Epidermal melanocyte (primary cell): ENCODE measurements around the gene LRP5.
"Not testable (repeated sequence)": the region's sequence is repeated elsewhere in the genome, so short reads cannot be mapped to it uniquely, and the experiment has no call there.

Experiments
- DNase-seq: peaks from one replicate; pipeline ENCODE4 v3.0.0; 2011; ENCODE audit warnings: low spot score; ENCODE audit not compliant: insufficient read length

The LRP5 gene

GRCh38 chr11:68416070-68416578 is 103.7 kb downstream of the LRP5 start:
- DNase-seq: no peak

DNA sequence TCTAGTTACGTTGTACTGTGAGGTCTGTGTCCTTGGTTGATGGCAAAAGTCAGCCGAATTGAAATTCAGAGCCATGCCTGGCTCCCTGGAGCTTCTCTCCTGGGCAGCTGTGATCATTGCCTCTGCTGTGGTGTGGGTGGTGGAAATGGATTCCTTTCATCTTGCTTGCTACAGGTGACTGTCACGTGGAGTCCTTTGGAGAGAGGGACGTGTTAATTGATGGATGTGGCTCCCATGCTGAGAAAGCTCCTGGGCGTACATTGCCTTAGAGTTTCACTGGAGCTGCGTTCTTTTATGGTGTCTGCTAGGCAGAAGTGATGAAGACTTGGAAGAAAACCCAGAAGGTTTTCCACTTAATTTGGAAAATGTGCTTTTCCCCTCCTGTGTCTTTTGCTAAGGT is 106.3 kb downstream of the LRP5 start:
- no peak for DNase-seq

DNA sequence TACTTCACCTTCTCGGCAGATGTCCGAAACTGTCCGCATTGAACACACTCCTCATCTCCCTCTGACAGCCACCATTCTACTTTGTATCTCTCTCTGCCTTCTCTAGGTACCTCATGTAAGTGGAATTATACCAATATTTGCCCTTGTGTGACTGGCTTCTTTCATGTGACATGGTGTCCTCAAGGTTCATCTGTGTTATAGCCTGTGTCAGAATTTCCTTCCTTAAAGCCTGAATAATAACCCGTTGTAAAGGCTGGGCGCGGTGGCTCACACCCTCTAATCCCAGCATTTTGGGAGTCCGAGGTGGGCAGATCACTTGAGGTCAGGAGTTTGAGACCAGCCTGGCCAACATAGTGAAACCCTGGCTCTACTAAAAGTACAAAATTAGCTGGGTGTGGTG is 107.8 kb downstream of the LRP5 start:
- DNase-seq: no peak

DNA sequence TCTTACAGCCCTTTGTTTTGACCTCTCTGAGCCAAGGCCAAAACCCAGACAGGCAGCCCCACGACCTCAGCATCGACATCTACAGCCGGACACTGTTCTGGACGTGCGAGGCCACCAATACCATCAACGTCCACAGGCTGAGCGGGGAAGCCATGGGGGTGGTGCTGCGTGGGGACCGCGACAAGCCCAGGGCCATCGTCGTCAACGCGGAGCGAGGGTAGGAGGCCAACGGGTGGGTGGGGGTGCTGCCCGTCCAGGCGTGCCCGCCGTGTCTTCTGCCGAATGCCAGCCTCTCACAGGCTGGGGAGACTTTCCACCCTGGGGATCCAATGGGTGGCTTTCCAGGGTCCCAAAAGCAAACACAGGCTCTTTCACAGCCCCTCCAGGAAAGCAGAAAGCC is 111.1 kb downstream of the LRP5 start:
- no peak for DNase-seq

DNA sequence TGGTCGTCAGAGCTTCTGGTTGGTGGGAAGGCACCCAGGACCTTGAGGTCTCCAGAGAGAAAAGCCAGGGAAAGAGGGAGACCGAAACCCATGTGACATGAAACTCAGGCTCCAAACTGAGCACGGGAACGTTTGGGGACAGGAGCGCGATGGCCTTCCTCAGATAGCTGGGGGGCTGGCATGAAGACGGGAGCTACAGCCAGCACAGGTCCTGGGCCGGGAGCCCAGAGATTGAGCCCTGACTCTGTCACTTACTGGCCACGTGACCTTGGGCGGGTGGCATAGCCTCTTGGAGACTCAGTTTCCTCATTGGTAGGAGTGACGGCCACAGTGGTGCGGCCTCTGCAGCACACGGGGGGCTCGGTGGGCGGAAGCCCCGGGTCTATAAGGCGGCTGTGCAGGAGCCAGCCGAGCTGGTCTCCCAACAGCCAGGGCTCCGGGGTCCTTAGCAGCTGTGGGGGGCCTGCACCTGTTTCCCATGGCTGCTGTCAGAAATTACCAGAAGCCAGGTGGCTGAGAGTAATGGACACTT is 111.8 kb downstream of the LRP5 start:
- no peak for DNase-seq

- no peak for DNase-seq
Observed at GRCh38 chr11:68424981-68425865, 112.8 kb downstream of the LRP5 start.

DNA sequence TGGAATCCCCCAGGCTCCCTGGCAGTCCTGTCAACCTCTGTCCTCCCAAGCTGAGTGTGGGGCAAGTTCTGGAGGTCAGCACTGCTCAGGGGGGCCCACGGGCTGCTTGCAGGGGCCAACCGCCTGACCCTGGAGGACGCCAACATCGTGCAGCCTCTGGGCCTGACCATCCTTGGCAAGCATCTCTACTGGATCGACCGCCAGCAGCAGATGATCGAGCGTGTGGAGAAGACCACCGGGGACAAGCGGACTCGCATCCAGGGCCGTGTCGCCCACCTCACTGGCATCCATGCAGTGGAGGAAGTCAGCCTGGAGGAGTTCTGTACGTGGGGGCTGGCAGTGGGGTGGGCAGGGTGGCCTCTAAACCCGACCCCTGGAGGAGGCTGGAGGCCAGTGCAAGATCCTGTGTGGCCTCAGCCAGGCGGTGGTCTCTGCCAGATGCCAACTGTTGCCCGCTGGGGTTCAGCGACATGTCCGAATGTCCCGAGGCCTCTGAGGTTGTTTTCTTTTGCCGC is 113.5 kb downstream of the LRP5 start:
- no peak for DNase-seq

- no peak for DNase-seq
Observed at GRCh38 chr11:68429661-68430060, 117.3 kb downstream of the LRP5 start.

DNA sequence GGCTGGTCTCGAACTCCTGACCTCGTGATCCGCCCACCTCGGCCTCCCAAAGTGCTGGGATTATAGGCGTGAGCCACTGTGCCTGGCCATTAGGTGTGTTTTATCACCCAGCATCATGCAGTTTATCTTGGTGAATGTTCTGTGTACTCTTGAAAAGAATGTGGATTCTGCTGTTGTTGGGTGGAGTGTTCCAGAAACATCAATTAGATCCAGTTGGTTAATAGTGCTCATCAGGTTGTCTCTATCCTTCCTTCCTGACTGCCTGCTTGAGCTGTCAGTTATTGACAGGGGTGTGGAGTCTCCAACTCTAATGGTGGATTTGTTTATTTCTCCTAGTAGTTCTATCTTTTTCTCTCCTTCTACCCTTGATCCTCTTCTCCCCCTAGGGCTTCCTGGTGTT is 118.0 kb downstream of the LRP5 start:
- DNase-seq: no peak

GRCh38 chr11:68430801-68431200 is 118.4 kb downstream of the LRP5 start:
- no peak for DNase-seq

GRCh38 chr11:68431984-68432645 is 119.7 kb downstream of the LRP5 start:
- DNase-seq: no peak

- no peak for DNase-seq
Observed at GRCh38 chr11:68432874-68433273, 120.5 kb downstream of the LRP5 start.

GRCh38 chr11:68433541-68433940 is 121.2 kb downstream of the LRP5 start:
- no peak for DNase-seq

DNA sequence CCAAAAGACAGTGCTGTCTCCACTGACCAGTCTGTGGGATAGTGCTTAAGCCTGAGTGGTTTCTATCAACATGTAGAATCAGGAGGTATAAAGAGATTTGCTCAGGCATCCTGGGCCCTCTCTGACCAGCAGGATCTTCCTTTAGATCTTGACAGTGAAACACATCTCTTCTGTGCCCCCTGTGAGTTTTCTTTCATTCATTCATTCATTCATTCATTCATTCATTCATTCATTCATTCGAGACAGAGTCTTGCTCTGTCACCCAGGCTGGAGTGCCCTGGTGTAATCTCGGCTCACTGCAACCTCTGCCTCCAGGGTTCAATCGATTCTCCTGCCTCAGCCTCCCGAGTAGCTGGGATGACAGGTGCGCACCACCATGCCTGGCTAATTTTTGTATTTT is 121.8 kb downstream of the LRP5 start:
- DNase-seq: not testable (repeated sequence)

GRCh38 chr11:68436162-68436888 is 123.9 kb downstream of the LRP5 start:
- DNase-seq: no peak

GRCh38 chr11:68436985-68437926 is 124.9 kb downstream of the LRP5 start:
- DNase-seq: peak; percentile 39

DNA sequence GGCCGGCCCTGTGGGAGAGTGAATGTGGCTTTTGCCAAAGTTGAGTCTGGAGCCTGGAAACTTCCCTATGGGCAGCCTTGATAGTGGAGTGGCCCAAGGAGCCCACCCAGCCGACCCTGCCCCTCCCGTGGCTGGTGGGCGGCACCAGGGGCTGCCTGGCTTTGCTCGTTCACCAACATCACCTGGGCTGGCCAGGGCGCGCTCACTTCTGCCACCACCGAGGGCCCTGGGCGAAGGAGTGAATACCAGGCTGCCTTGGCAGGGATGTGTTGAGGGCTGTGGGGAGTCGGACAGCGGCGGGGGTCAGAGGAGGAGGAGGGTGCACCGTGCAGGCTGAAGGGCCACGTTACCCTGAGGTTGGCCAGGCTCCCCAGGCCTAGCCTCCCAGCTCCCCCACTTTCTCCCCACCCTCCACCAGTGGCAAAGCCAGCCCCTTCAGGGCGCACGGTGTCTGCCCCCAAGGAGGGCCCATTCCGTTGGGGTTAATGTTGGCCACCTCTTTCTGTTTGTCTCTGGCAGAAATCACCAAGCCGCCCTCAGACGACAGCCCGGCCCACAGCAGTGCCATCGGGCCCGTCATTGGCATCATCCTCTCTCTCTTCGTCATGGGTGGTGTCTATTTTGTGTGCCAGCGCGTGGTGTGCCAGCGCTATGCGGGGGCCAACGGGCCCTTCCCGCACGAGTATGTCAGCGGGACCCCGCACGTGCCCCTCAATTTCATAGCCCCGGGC is 125.7 kb downstream of the LRP5 start:
- DNase-seq: no peak

- no peak for DNase-seq
Observed at GRCh38 chr11:68438658-68439259, 126.4 kb downstream of the LRP5 start.

DNA sequence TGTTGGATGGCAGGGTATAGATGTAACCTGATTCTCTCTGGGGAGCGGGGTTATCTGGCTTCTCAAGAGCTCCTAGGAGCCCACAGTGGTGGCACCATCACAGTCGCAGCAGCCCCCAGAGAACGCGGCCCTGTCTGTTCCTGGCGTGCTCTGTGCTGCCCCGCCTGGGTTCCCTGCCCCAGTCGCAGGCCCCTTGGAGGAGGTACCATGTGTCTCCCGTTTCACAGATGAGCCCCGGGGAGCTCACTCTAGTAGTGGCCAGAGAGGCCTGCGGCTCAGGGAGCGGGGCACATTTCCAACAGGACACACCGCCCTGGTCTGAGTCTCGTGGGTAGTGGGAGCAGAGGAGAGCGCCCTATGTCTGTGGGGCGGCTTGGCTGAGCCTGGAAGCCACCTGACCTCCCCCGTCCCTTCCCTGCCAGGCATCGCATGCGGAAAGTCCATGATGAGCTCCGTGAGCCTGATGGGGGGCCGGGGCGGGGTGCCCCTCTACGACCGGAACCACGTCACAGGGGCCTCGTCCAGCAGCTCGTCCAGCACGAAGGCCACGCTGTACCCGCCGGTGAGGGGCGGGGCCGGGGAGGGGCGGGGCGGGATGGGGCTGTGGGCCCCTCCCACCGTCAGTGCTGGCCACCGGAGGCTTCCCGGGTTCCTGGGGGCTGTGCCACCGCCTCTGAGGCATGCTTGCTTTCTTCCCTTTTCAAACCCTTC is 127.1 kb downstream of the LRP5 start:
- no peak for DNase-seq
